GM12878 (cell line): ENCODE results near the gene RNF223. TPM values are rescaled to one million over a fixed set of nuclear protein-coding genes. Genes with fewer than 3 reads are reported as not detected.

ENCODE experiments used
- ATAC-seq: fragments of 200-7000 bp; cut with Tn5 transposase; 3 replicates; pipeline ENCODE4 v1.9.1; 2020; ENCODE audit warnings: mild to moderate bottlenecking, moderate library complexity
- BruUV-seq: library from RNA; stranded (reverse); fragments of 400-500 nt; replicated peaks from 2 replicates; lab custom pipeline; 2021; lab: Mats Ljungman, UMichigan
- CTCF ChIA-PET: fragments of 300-600 bp; sonication (Branson Sonifier 250); formaldehyde crosslinking; extraction: SDS; loops from one replicate; lab custom pipeline; 2021; ENCODE audit warnings: inconsistent platforms; lab: Yijun Ruan, JAX
- POLR2A ChIA-PET: fragments of 350-600 bp; formaldehyde crosslinking; extraction: SDS; loops from one replicate; lab custom pipeline; 2021; ENCODE audit warnings: inconsistent platforms; lab: Charles Lee
- RAD21 ChIA-PET: fragments of 300-600 bp; sonication (Branson Sonifier 250); formaldehyde crosslinking; loops from one replicate; lab custom pipeline; 2023; ENCODE audit warnings: antibody characterized with exemption; ENCODE audit not compliant: unreplicated experiment; lab: Charles Lee
- SMC1A ChIA-PET: fragments of 300-600 bp; sonication (Branson Sonifier 250); formaldehyde crosslinking; loops from one replicate; lab custom pipeline; 2023; ENCODE audit not compliant: unreplicated experiment, uncharacterized antibody; lab: Charles Lee
- DNase-seq: peaks from one replicate; pipeline ENCODE4 v3.0.0-alpha.2; 2011; ENCODE audit warnings: low read depth, low spot score
- FAIRE-seq: peaks from 3 replicates; lab custom pipeline; 2011; peaks lifted over from hg19 to GRCh38; lab: Jason Lieb, UNC
- H2AFZ ChIP-seq: 2 replicates; pipeline ENCODE4 v1.6.0; 2011; ENCODE audit warnings: low read depth, low read length, control low read depth; ENCODE audit not compliant: control insufficient read depth
- H3K27ac ChIP-seq: 2 replicates; pipeline ENCODE4 v1.5.1; 2011; ENCODE audit warnings: control low read depth; ENCODE audit not compliant: control insufficient read depth, insufficient read depth
- H3K27me3 ChIP-seq, 2 experiments: replicated peaks in 1 of 2; 2 replicates each; pipeline versions ENCODE4 v1.6.0 to v1.6.1; 2011; ENCODE audit warnings: low read length in 1 of 2; ENCODE audit not compliant: control insufficient read depth in 2 of 2, insufficient read depth in 2 of 2
- H3K36me3 ChIP-seq, 2 experiments: 2 replicates each; pipeline ENCODE4 v1.5.1; 2011; ENCODE audit warnings: low read length in 1 of 2; ENCODE audit not compliant: control insufficient read depth in 2 of 2, insufficient read depth in 2 of 2
- H3K4me1 ChIP-seq: 2 replicates; pipeline ENCODE4 v1.6.1; 2011; ENCODE audit warnings: mild to moderate bottlenecking, low read length, moderate library complexity, mixed read lengths; ENCODE audit not compliant: control insufficient read depth, insufficient read depth
- H3K4me2 ChIP-seq: 2 replicates; pipeline ENCODE4 v1.6.0; 2011; ENCODE audit warnings: control low read depth; ENCODE audit not compliant: control insufficient read depth, insufficient read depth
- H3K4me3 ChIP-seq: fragments of 200-600 bp; sonication (generic); 2 replicates; pipeline ENCODE4 v1.5.1; 2016
- H3K79me2 ChIP-seq: 2 replicates; pipeline ENCODE4 v1.6.0; 2011; ENCODE audit warnings: low read length; ENCODE audit not compliant: control insufficient read depth, insufficient read depth
- H3K9ac ChIP-seq: 2 replicates; pipeline ENCODE4 v1.8.0; 2011; ENCODE audit warnings: low read length, control low read depth, mixed read lengths; ENCODE audit not compliant: control insufficient read depth, insufficient read depth
- H3K9me3 ChIP-seq: replicated peaks from 3 replicates; pipeline ENCODE4 v1.5.1; 2011; ENCODE audit warnings: mild to moderate bottlenecking, low read length; ENCODE audit not compliant: control insufficient read depth, insufficient read depth
- H4K20me1 ChIP-seq: 2 replicates; pipeline ENCODE4 v1.6.0; 2011; ENCODE audit not compliant: control insufficient read depth, insufficient read depth
- HCFC1 ChIP-seq: fragments of 150-350 bp; IDR thresholded peaks from 2 replicates; pipeline ENCODE4 v1.6.1; 2014; ENCODE audit warnings: low read length
- IKZF2 ChIP-seq, 2 experiments: fragments of 450-650 bp; IDR thresholded peaks; 2 replicates each; pipeline ENCODE4 v1.6.1; 2017; ENCODE audit warnings: mild to moderate bottlenecking in 2 of 2, moderate library complexity in 2 of 2
- KDM1A ChIP-seq: fragments of 200-600 bp; sonication (generic); IDR thresholded peaks from 2 replicates; pipeline ENCODE4 v1.6.1; 2016; ENCODE audit warnings: borderline replicate concordance
- KLF5 ChIP-seq: fragments of 450-650 bp; IDR thresholded peaks from 2 replicates; pipeline ENCODE4 v1.6.1; 2014; ENCODE audit warnings: mild to moderate bottlenecking; ENCODE audit not compliant: partially characterized antibody
- PAX5 ChIP-seq: IDR thresholded peaks from 2 replicates; pipeline ENCODE4 v1.6.1; 2011; ENCODE audit warnings: low read depth, low read length, borderline replicate concordance
- SKIL ChIP-seq: fragments of 450-650 bp; IDR thresholded peaks from 2 replicates; pipeline ENCODE4 v1.6.1; 2017; ENCODE audit warnings: mild to moderate bottlenecking, low read depth, inconsistent platforms; ENCODE audit not compliant: poor library complexity, severe bottlenecking
- SP1 ChIP-seq: IDR thresholded peaks from one replicate; pipeline ENCODE4 v1.6.1; 2011; ENCODE audit warnings: low read depth, low read length
- ZNF217 ChIP-seq: fragments of 450-650 bp; IDR thresholded peaks from 2 replicates; pipeline ENCODE4 v1.6.1; 2017; ENCODE audit warnings: antibody characterized with exemption, mild to moderate bottlenecking
- ZNF24 ChIP-seq: fragments of 450-650 bp; IDR thresholded peaks from 2 replicates; pipeline ENCODE4 v1.6.1; 2017; ENCODE audit warnings: antibody characterized with exemption, mild to moderate bottlenecking
- ZZZ3 ChIP-seq: IDR thresholded peaks from 2 replicates; pipeline ENCODE4 v1.6.1; 2011; ENCODE audit warnings: low read depth; ENCODE audit not compliant: control insufficient read depth, insufficient read length
- WGBS: methylation state at CpG from one replicate; pipeline ENCODE4 v1.1.6; 2016; ENCODE audit warnings: low lambda C conversion rate; ENCODE audit not compliant: insufficient replicate concordance, insufficient coverage; ENCODE audit errors: missing lambda C conversion rate; 5-methylcytosine and 5-hydroxymethylcytosine counted together
- in situ Hi-C: fragments of 300-500 bp; cut with MboI; formaldehyde crosslinking; loops from 9 replicates; pipeline ENCODE4 v1.14.3; 2018; ENCODE audit warnings: mixed read lengths
- intact Hi-C: fragments of 100-400 bp; cut with micrococcal nuclease; formaldehyde crosslinking; loops from one replicate; pipeline ENCODE4 v1.14.2; 2022; ENCODE audit not compliant: unreplicated experiment
- polyA plus RNA-seq, 11 experiments: library from polyadenylated mRNA; depleted of rRNA in 4 of 11; unstranded in 6 of 11; stranded (reverse) in 5 of 11; fragments of >200 nt; fragmentation: Nextera tagmentation in 4 of 11; fragmentation: Illumina TruSeq in 1 of 11; extraction: Ambion mirVana in 4 of 11; extraction: Trizol in 1 of 11; gene quantifications; 1 replicate in 1 of 11; 2 replicates in 10 of 11; pipeline versions ENCODE4 v1.2.1 to v1.2.3, GENCODE V29; 2011 to 2016; ENCODE audit warnings: inconsistent platforms in 2 of 11, missing spikeins in 2 of 11, low read depth in 1 of 11
- total RNA-seq, 4 experiments: library from RNA; depleted of rRNA in 3 of 4; stranded (reverse); fragments of >200 nt in 3 of 4; fragmentation: Illumina TruSeq in 1 of 4; extraction: Trizol in 1 of 4; gene quantifications; 2 replicates each; pipeline versions ENCODE4 v1.2.1 to v1.2.3, GENCODE V29; 2013 to 2021

RNF223 gene
- total and polyA plus RNA-seq, 10 of the 15 experiments (the other 5 are each of a cell fraction or from before 2014, with no cell fraction given), result 0.06 TPM; not detected in 9

- H3K79me2 ChIP-seq, result no peaks in the 10 kb centered on the region
- 0 out of 2 replicates have a peak, but pooled peaks cover 4% of the 10 kb centered on the region for H3K4me1 ChIP-seq
- CTCF ChIA-PET, result interaction anchor here (0.9 to 6.3 kb wide), 16 partner anchors 9 to 184 kb away, joined by 3 to 100 read pairs (median 8); partner anchors contain the start of genes SDF4 and TTLL10
- H3K4me2 ChIP-seq, result no peak overlapping the region
- no peak overlapping the region for H3K9ac ChIP-seq
- in situ Hi-C loops (no loop called here), intact Hi-C loops (loop anchor here (5.0 kb wide), 1 partner anchor 111 kb away; the partner anchor contains the start of genes B3GALT6 and SDF4)
- H3K27me3 ChIP-seq, result peaks cover 2 to 6% of the 10 kb centered on the region in 2 experiments; a peak in 3 of 4 replicates
- no TSS peak for BruUV-seq
- FAIRE-seq, result no peak
- H3K27ac ChIP-seq, result no peak overlapping the region
- POLR2A ChIA-PET, result interaction anchor here (1.6 to 2.2 kb wide), 3 partner anchors 79 to 130 kb away, joined by 3 to 19 read pairs (median 6); no protein-coding TSS in a partner anchor
- RAD21 ChIA-PET, result interaction anchor here (0.6 to 5.6 kb wide), 11 partner anchors 15 to 170 kb away, joined by 3 to 92 read pairs (median 9); partner anchors contain the start of gene TNFRSF4
- H3K36me3 ChIP-seq, result no peaks in the 10 kb centered on the region
- H4K20me1 ChIP-seq, result no peaks in the 10 kb centered on the region
- no peak overlapping the region for H3K4me3 ChIP-seq
- DNase-seq, result no peak
- no peaks in the 10 kb centered on the region; the same call in 2 of the 3 replicates for H3K9me3 ChIP-seq
- no peak for ATAC-seq
- no peak for TF ChIP-seq ZNF24
- no peak for TF ChIP-seq KLF5
- TF ChIP-seq ZZZ3, result no peak
- TF ChIP-seq HCFC1, result no peak
- no peak for TF ChIP-seq SKIL
- no peak for TF ChIP-seq IKZF2 (IDR thresholded peaks at IDR 0.05)
- TF ChIP-seq SP1, result no peak
- no peak for TF ChIP-seq KDM1A
- TF ChIP-seq ZNF217, result no peak
- TF ChIP-seq PAX5, result no peak
- H2AFZ ChIP-seq, result no peak overlapping the region
- SMC1A ChIA-PET, result interaction anchor here (0.8 to 3.2 kb wide), 7 partner anchors 9 to 170 kb away, joined by 3 to 36 read pairs (median 6); no protein-coding TSS in a partner anchor
- 35% methylated on average over 23 of the region's 25 CpGs for WGBS
Observed at GRCh38 chr1:1120866-1121591, 46.9 kb upstream of the RNF223 start.
